GM23338 (cell line): ENCODE results near the gene DOCK1. TPM values are rescaled to one million over a fixed set of nuclear protein-coding genes. Genes with fewer than 3 reads are reported as not detected.
A peak's percentile ranks its signal among the peaks of the same experiment; 100 is the strongest.

Experiments used
- ATAC-seq: fragments of 200-7000 bp; cut with Tn5 transposase; 3 replicates; pipeline ENCODE4 v1.9.1; 2020
- DNase-seq: peaks from one replicate; pipeline ENCODE4 v3.0.0-alpha.2; 2015; ENCODE audit warnings: low spot score
- H2AFZ ChIP-seq: fragments of 200-600 bp; sonication (generic); 2 replicates; pipeline ENCODE4 v1.8.0; 2016; ENCODE audit warnings: antibody characterized with exemption, mild to moderate bottlenecking, moderate library complexity
- H3F3A ChIP-seq: fragments of 200-600 bp; sonication (generic); replicated peaks from 2 replicates; pipeline ENCODE4 v1.8.0; 2017; ENCODE audit warnings: antibody characterized with exemption, mixed run types, low read depth
- H3K27ac ChIP-seq: fragments of 200-600 bp; sonication (generic); 2 replicates; pipeline ENCODE4 v1.6.1; 2016; ENCODE audit warnings: low read depth
- H3K27me3 ChIP-seq: fragments of 200-600 bp; sonication (generic); 2 replicates; pipeline ENCODE4 v1.8.0; 2016; ENCODE audit warnings: mild to moderate bottlenecking, mixed run types, moderate library complexity; ENCODE audit not compliant: insufficient read depth
- H3K36me3 ChIP-seq: fragments of 200-600 bp; sonication (generic); 2 replicates; pipeline ENCODE4 v1.8.0; 2016; ENCODE audit warnings: mild to moderate bottlenecking; ENCODE audit not compliant: insufficient read depth
- H3K4me1 ChIP-seq: fragments of 200-600 bp; sonication (generic); 2 replicates; pipeline ENCODE4 v1.8.0; 2016; ENCODE audit warnings: mild to moderate bottlenecking, moderate library complexity; ENCODE audit not compliant: insufficient read depth
- H3K4me2 ChIP-seq: fragments of 200-600 bp; sonication (generic); 2 replicates; pipeline ENCODE4 v1.7.1; 2017; ENCODE audit warnings: mixed run types
- H3K4me3 ChIP-seq: fragments of 200-600 bp; sonication (generic); 2 replicates; pipeline ENCODE4 v1.6.1; 2016; ENCODE audit warnings: mixed run types
- H3K79me2 ChIP-seq: fragments of 200-600 bp; sonication (generic); replicated peaks from 2 replicates; pipeline ENCODE4 v1.8.0; 2017; ENCODE audit warnings: mild to moderate bottlenecking; ENCODE audit not compliant: insufficient read depth
- H3K9me2 ChIP-seq: fragments of 200-600 bp; sonication (generic); 2 replicates; pipeline ENCODE4 v1.8.0; 2017; ENCODE audit not compliant: insufficient read depth
- H4K20me1 ChIP-seq: fragments of 200-600 bp; sonication (generic); replicated peaks from 2 replicates; pipeline ENCODE4 v1.8.0; 2017; ENCODE audit warnings: mild to moderate bottlenecking; ENCODE audit not compliant: insufficient read depth
- H3K27ac Mint-ChIP-seq: 2 replicates; pipeline ENCODE4 v1.8.0; 2020; ENCODE audit warnings: inconsistent platforms, mild to moderate bottlenecking, moderate library complexity, mixed read lengths
- H3K27me3 Mint-ChIP-seq: 3 replicates; pipeline ENCODE4 v1.8.0; 2022; ENCODE audit warnings: low read depth, mild to moderate bottlenecking, moderate library complexity, mixed read lengths, inconsistent platforms; ENCODE audit not compliant: insufficient read depth, poor library complexity
- H3K36me3 Mint-ChIP-seq: 3 replicates; pipeline ENCODE4 v1.8.0; 2021; ENCODE audit warnings: low read depth, mild to moderate bottlenecking, inconsistent platforms, moderate library complexity, mixed read lengths
- H3K4me1 Mint-ChIP-seq: 3 replicates; pipeline ENCODE4 v1.8.0; 2020; ENCODE audit warnings: mild to moderate bottlenecking, inconsistent platforms, mixed read lengths
- H3K4me3 Mint-ChIP-seq: 3 replicates; pipeline ENCODE4 v1.8.0; 2021; ENCODE audit warnings: moderate library complexity, mild to moderate bottlenecking, inconsistent platforms, mixed read lengths
- H3K9me3 Mint-ChIP-seq: 3 replicates; pipeline ENCODE4 v1.8.0; 2020; ENCODE audit warnings: moderate library complexity, mild to moderate bottlenecking, inconsistent platforms, mixed read lengths
- CREB1 ChIP-seq: fragments of 250-450 bp; sonication (Bioruptor Pico); IDR thresholded peaks from 2 replicates; pipeline ENCODE4 v1.5.0; 2020; ENCODE audit warnings: low read depth, mild to moderate bottlenecking, moderate library complexity
- ETS1 ChIP-seq: IDR thresholded peaks from 2 replicates; pipeline ENCODE4 v1.6.1; 2016; ENCODE audit warnings: antibody characterized with exemption
- EZH2 ChIP-seq: fragments of 200-600 bp; sonication (generic); IDR thresholded peaks from one replicate; pipeline ENCODE4 v1.8.0; 2017; ENCODE audit warnings: antibody characterized with exemption, mild to moderate bottlenecking, low read depth; ENCODE audit not compliant: unreplicated experiment
- EZH2phosphoT487 ChIP-seq: fragments of 200-600 bp; sonication (generic); IDR thresholded peaks from one replicate; pipeline ENCODE4 v1.8.1; 2018; ENCODE audit warnings: antibody characterized with exemption; ENCODE audit not compliant: unreplicated experiment
- JUNB ChIP-seq: IDR thresholded peaks from one replicate; pipeline ENCODE4 v1.6.1; 2016; ENCODE audit warnings: antibody characterized with exemption; ENCODE audit not compliant: unreplicated experiment
- NANOG ChIP-seq: IDR thresholded peaks from 2 replicates; pipeline ENCODE4 v1.6.1; 2016; ENCODE audit warnings: antibody characterized with exemption, borderline replicate concordance
- POLR2AphosphoS5 ChIP-seq: IDR thresholded peaks from 2 replicates; pipeline ENCODE4 v1.6.1; 2016; ENCODE audit warnings: antibody characterized with exemption, low read depth
- STAT1 ChIP-seq: IDR thresholded peaks from one replicate; pipeline ENCODE4 v1.6.1; 2016; ENCODE audit warnings: antibody characterized with exemption; ENCODE audit not compliant: unreplicated experiment
- ZNF114 ChIP-seq: fragments of 250-450 bp; sonication (Bioruptor Pico); IDR thresholded peaks from 2 replicates; pipeline ENCODE4 v1.5.0; 2020; ENCODE audit warnings: mild to moderate bottlenecking, moderate library complexity
- ZNF331 ChIP-seq: fragments of 250-450 bp; sonication (Bioruptor Pico); IDR thresholded peaks from 2 replicates; pipeline ENCODE4 v1.5.0; 2020; ENCODE audit warnings: low read depth, mild to moderate bottlenecking, moderate library complexity
- ZNF462 ChIP-seq: fragments of 250-450 bp; sonication (Bioruptor Pico); IDR thresholded peaks from 2 replicates; pipeline ENCODE4 v1.5.0; 2020; ENCODE audit warnings: mild to moderate bottlenecking, moderate library complexity
- polyA plus RNA-seq: library from polyadenylated mRNA; unstranded; fragments of >200 nt; fragmentation: Nextera tagmentation; extraction: Ambion mirVana; gene quantifications from 2 replicates; pipeline ENCODE4 v1.2.1, GENCODE V29; 2016
- total RNA-seq: library from RNA; depleted of rRNA; stranded (reverse); fragments of >200 nt; shearing (Covaris generic); gene quantifications from 2 replicates; pipeline ENCODE4 v1.2.3, GENCODE V29; 2014
- TF ChIP-seq, protein P1 (sequence below), 2 experiments: fragments of 200-600 bp in 1 of 2; sonication (generic) in 1 of 2; conservative IDR thresholded peaks; 2 replicates each; pipeline versions ENCODE4 v1.5.1 to v1.6.1; 2016 to 2017; ENCODE audit warnings: antibody characterized with exemption in 2 of 2, low read depth in 2 of 2, mild to moderate bottlenecking in 2 of 2, moderate library complexity in 1 of 2
- TF ChIP-seq, protein P2 (sequence below): IDR thresholded peaks from one replicate; pipeline ENCODE4 v1.6.1; 2018; ENCODE audit warnings: antibody characterized with exemption; ENCODE audit not compliant: unreplicated experiment

Gene DOCK1
- total and polyA plus RNA-seq, 2 experiments from 2014 or later, result 13.2 to 55.3 TPM

DNA sequence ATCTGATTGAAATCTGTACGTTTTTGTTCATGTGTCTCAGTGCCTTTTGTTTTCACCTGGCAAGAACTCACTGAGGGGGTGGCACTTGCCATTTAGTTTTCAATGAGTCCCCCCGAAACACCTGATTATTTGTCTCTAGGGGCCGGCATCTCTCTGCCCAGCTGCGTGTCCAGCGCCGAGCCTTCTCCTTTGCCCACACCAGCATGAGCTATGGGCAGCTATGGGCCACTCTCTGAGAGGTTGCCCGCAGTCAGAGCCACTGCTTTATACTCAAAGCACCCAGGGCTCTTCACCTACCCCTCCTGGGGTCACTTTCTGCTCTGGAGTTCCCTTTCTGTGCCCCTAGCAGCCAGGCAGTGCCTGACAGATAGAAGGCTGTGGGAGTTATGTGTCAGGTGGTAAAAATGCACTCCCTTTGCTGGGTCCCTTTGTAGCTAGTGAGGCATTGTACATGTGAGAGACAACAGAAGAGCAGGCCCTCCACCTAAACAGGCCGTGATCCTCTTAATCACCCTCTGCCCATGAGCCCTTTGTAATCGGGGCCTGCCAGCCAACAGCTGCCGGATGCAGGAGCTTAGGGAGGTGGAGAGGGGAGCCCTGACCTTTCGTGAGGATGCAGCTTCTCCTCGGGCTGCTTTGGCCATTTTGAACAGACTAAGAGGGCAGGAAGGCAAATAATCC, 510.8 kb downstream of the DOCK1 start:
- H3K4me1 ChIP-seq, result no peaks in the 10 kb centered on the region
- peaks cover 12% of the 10 kb centered on the region; the same call in 2 of the 3 replicates for H3K36me3 Mint-ChIP-seq

More for the DNA sequence above, 510.8 kb downstream of the DOCK1 start:
- Histone ChIP-seq H3K4me3 (no peak overlapping the region), H3K79me2 (no peaks in the 10 kb centered on the region), H3K27ac (no peak overlapping the region), H3K4me2 (no peak overlapping the region), H2AFZ (no peak overlapping the region), H3K9me2 (no peaks in the 10 kb centered on the region), H3F3A (no peaks in the 10 kb centered on the region), H3K27me3 (no peaks in the 10 kb centered on the region), H4K20me1 (no peaks in the 10 kb centered on the region), H3K36me3 (no peaks in the 10 kb centered on the region)
- Mint-ChIP-seq H3K27ac (peak overlapping the region; percentile 50), H3K4me1 (peaks cover 5% of the 10 kb centered on the region; the same call in 2 of the 3 replicates), H3K4me3 (no peak overlapping the region), H3K9me3 (no peaks in the 10 kb centered on the region), H3K27me3 (peaks cover 9% of the 10 kb centered on the region)
- TF ChIP-seq ZNF114 (CRISPR knock-in tag), result no peak
- TF ChIP-seq ZNF462 (CRISPR knock-in tag), result no peak
- no peak for TF ChIP-seq POLR2AphosphoS5
- TF ChIP-seq CREB1 (CRISPR knock-in tag), result no peak
- TF ChIP-seq NANOG, result no peak
- no peak for TF ChIP-seq EZH2
- TF ChIP-seq ETS1, result no peak
- TF ChIP-seq STAT1, result no peak
- TF ChIP-seq, protein P1, sequence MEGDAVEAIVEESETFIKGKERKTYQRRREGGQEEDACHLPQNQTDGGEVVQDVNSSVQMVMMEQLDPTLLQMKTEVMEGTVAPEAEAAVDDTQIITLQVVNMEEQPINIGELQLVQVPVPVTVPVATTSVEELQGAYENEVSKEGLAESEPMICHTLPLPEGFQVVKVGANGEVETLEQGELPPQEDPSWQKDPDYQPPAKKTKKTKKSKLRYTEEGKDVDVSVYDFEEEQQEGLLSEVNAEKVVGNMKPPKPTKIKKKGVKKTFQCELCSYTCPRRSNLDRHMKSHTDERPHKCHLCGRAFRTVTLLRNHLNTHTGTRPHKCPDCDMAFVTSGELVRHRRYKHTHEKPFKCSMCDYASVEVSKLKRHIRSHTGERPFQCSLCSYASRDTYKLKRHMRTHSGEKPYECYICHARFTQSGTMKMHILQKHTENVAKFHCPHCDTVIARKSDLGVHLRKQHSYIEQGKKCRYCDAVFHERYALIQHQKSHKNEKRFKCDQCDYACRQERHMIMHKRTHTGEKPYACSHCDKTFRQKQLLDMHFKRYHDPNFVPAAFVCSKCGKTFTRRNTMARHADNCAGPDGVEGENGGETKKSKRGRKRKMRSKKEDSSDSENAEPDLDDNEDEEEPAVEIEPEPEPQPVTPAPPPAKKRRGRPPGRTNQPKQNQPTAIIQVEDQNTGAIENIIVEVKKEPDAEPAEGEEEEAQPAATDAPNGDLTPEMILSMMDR (conservative IDR thresholded peaks at IDR 0.05; ENCODE audit: low read depth in 2 of 2), result no peak
- TF ChIP-seq JUNB, result no peak
- TF ChIP-seq, protein P2, sequence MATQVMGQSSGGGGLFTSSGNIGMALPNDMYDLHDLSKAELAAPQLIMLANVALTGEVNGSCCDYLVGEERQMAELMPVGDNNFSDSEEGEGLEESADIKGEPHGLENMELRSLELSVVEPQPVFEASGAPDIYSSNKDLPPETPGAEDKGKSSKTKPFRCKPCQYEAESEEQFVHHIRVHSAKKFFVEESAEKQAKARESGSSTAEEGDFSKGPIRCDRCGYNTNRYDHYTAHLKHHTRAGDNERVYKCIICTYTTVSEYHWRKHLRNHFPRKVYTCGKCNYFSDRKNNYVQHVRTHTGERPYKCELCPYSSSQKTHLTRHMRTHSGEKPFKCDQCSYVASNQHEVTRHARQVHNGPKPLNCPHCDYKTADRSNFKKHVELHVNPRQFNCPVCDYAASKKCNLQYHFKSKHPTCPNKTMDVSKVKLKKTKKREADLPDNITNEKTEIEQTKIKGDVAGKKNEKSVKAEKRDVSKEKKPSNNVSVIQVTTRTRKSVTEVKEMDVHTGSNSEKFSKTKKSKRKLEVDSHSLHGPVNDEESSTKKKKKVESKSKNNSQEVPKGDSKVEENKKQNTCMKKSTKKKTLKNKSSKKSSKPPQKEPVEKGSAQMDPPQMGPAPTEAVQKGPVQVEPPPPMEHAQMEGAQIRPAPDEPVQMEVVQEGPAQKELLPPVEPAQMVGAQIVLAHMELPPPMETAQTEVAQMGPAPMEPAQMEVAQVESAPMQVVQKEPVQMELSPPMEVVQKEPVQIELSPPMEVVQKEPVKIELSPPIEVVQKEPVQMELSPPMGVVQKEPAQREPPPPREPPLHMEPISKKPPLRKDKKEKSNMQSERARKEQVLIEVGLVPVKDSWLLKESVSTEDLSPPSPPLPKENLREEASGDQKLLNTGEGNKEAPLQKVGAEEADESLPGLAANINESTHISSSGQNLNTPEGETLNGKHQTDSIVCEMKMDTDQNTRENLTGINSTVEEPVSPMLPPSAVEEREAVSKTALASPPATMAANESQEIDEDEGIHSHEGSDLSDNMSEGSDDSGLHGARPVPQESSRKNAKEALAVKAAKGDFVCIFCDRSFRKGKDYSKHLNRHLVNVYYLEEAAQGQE, result no peak
- no peak for TF ChIP-seq ZNF331 (CRISPR knock-in tag)
- no peak for TF ChIP-seq EZH2phosphoT487
- no peak for DNase-seq
- ATAC-seq, result no peak; the same call in 2 of the 3 replicates
